ENCODE measurements around the gene C19orf44.

GRCh38 chr19:16514383-16515019 is 18.3 kb downstream of the C19orf44 start:
- TF ChIP-seq MYC (IDR thresholded peaks at IDR 0.05; ENCODE audit: borderline replicate concordance, low read length), result no peak
- no peak for TF ChIP-seq ZFP36 (IDR thresholded peaks at IDR 0.05; ENCODE audit: borderline replicate concordance, partially characterized antibody)
- no peak for TF ChIP-seq REST (IDR thresholded peaks at IDR 0.05)

Measured in A549 (cell line).